ENCODE data around the gene TSEN34.
"Not testable (repeated sequence)": the region's sequence is repeated elsewhere in the genome, so short reads cannot be mapped to it uniquely, and the experiment has no call there.

The TSEN34 gene

DNA sequence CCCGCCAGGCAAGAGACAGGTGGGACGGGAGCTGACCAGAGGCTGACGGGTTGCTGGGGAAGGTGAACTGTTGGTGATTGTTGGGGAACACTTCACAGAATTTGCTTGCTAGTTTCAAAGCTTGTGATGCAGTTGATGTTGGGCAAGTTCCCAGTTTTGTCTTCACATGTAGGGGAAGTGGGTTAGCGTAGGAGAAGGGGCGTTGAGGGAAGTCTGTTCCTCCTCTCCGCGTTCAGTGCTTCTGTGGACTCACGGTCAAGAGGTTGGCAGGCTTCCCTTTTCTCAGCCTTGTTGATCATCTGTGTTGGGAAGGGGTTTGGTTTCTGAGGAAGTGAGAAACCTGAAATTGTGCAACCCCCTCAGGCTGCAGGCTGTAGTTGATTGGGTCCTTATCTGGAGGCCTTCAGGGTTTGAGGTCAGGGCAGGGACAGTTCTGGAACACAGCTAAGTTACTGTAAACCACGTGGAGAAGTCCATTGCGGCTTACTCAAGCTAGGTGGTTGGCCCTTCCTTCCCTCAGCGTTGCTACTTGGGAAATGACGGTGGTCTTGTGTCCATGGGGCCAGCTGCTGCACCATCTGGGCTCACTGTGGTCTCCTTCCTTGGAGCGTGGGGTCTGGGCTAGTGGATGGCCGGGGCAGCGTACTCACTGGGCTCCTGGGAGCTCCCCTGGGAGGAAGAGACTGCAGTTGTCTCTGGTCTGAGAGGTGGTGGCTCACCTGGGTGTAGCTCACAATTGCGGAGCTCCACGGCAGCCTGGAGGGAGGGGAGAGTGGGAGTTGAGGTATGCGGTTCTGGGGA, 17.1 kb downstream of the TSEN34 start:
- peak in 1 of 4 experiments; percentile 36 for DNase-seq (ENCODE audit: low read depth in 4 of 4, low spot score in 1 of 4)

GRCh38 chr19:54208784-54209057, 17.6 kb downstream of the TSEN34 start:
- DNase-seq (ENCODE audit: low read depth in 4 of 4, low spot score in 1 of 4): no peak

DNA sequence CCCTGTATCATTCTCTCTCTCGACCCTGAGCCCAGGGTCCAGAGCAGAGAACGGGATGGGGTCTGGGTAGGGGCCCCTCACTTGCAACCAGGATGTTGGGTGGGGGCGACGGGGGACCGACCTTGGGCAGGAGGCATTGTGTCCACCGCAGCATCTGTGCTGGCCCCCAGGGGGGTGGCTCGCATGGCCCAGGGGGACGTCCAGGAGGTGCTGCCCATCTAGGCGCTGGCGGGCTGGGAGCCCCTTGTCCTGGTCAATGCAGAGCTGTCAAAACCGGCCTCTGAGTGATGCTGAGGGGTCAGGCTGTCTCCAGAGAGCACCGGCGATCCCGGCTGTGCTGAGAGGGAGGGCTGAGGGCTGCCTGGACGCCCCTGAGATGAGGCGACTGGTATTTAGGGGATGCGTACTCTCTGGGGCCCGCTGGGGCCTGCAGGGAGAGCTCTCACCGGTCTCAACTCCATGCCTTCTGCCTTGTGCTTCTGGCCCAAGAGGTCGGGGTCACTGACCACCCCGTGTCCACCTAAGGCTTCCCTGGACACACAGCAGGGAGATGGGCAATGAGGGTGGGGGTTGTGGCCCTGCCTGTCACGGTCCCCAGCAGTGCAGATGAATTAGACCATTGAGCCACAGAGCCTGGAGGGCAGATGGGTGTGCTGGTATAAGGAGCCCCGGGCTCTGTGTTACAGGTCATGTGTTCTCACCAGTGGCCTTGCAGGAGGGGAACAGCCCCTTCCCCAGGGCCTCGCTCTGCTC, 18.1 kb downstream of the TSEN34 start:
- DNase-seq (ENCODE audit: low read depth in 4 of 4, low spot score in 1 of 4): no peak

DNA sequence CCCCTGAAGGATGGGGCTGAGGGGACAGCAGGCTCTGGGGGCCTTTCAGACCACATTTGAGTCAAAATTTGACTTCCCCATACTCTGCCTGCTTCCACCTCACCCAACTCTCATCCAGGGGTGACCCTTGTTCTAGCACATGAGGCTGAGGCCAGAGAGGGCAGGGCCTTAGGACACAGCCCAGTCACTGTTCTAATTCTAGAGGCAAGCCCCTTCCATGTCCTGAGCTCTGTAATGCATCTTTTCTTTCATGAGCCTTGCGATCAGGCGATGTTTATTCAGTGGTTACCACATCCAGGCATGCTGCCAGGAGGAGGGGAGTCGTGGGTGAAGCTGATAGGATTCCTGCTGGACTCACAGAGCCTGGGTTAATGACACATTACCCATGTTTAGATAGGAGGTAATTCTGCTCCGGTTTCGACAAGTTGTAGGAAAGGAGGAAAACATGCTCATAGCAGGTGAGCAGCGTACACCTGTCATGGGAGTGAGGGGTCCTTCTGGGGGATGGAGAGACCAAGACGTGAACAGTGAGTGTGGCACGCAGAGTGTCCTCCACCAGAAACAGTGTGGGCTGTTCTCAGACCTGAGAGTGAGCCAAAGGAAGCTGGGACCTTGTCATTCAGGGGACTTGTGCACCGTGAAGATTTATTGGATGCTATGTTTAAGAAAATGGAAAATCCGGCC, 18.8 kb downstream of the TSEN34 start:
- no peak for DNase-seq (ENCODE audit: low read depth in 4 of 4, low spot score in 1 of 4)

DNA sequence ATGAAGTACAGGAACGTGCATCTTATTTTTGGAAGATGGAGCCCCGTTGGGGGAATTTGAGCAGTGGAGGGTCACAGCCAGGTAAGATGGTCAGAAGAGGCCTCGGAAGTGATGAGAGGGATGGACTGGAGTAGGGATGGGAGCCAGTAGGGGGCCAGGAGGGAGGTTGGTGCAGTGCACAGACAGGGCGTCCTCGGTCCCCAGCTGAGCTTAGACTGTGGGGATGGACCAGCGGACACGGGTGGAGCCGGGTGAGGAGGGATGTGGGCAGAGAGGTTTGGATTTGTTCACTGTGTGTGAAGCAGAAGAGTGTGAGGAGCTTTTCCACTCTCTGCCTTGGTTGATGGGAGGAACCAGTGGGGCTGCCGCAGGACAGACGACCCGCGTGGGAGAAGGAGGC, 20.1 kb downstream of the TSEN34 start:
- DNase-seq (ENCODE audit: low read depth in 4 of 4, low spot score in 1 of 4): no peak

DNA sequence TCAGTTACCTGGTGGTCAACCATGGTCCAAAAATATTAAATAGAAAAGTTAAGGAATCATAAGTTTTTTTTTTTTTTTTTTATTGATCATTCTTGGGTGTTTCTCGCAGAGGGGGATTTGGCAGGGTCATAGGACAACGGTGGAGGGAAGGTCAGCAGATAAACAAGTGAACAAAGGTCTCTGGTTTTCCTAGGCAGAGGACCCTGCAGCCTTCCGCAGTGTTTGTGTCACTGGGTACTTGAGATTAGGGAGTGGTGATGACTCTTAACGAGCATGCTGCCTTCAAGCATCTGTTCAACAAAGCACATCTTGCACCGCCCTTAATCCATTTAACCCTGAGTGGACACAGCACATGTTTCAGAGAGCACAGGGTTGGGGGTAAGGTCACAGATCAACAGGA, 23.1 kb downstream of the TSEN34 start:
- not testable (repeated sequence) for DNase-seq (ENCODE audit: low read depth in 4 of 4, low spot score in 1 of 4)

DNA sequence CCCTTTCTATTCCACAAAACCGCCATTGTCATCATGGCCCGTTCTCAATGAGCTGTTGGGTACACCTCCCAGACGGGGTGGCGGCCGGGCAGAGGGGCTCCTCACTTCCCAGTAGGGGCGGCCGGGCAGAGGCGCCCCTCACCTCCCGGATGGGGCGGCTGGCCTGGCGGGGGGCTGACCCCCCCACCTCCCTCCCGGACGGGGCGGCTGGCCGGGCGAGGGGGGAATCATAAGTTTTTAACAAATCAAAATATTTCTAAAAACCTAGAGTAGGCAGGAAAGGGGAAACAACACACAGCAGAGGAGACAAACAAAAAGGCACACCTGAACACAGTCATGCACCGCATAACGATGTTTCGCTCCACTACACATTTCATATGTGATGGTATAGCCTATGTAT, 23.6 kb downstream of the TSEN34 start:
- DNase-seq (ENCODE audit: low read depth in 4 of 4, low spot score in 1 of 4): not testable (repeated sequence)

GRCh38 chr19:54216869-54217268, 25.8 kb downstream of the TSEN34 start:
- no peak for DNase-seq (ENCODE audit: low read depth in 4 of 4, low spot score in 1 of 4)

GRCh38 chr19:54217517-54218247, 26.6 kb downstream of the TSEN34 start:
- not testable (repeated sequence) for DNase-seq (ENCODE audit: low read depth in 4 of 4, low spot score in 1 of 4)

GRCh38 chr19:54218259-54218658, 27.2 kb downstream of the TSEN34 start:
- DNase-seq (ENCODE audit: low read depth in 4 of 4, low spot score in 1 of 4): no peak

DNA sequence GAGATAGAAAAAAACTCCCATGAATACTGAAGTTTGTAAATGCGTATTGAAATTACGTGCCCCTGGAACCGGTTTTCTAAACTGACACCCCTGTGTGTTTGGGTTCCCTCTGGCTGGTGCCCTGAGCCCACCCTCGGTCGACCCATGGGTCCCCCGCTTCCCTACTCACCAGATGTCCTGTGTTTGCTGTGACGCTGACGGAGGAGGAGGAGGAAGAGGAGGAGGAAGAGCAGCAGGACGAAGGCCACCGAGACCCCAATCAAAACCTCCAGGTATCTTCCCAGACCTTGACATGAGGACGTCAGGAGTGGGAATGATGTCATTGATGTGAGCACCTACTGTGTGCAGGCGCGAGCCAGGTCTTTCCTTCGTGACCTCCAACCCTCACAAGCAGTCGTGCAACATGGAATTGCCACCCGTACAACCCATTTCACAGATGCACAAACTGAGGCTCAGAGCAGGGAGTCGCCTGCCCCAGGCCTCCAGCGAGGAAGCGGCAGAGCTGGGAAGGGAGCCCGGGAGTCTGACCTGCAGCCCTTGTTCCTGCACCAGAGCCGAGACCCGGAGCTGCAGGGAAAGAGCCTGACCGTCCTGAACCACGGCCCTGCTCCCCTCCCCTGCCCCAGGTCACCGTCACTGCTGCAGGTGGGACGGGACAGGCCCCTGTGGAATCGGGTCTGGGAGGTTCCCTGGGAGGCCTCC, 28.0 kb downstream of the TSEN34 start:
- DNase-seq (ENCODE audit: low read depth in 4 of 4, low spot score in 1 of 4): no peak

DNA sequence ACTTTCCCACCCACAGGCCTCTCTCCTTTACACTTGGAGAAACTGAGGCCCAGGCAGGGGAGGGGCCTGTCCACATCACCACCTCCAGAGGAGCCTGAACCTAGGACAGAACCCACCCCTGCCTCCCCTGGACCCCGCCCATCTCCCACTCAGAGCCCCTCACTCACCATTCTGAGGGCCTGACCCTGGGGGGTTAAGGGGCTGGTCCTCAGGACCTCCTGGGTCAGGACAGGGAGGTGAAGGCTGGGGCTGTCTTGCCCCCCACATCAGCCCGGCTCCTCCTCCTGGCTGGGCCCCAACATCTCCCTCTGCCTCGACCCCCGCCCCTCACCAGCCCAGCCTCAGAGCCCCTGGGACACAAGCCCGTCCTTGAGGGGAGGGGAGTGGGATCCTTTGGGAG, 28.6 kb downstream of the TSEN34 start:
- not testable (repeated sequence) for DNase-seq (ENCODE audit: low read depth in 4 of 4, low spot score in 1 of 4)

GRCh38 chr19:54221947-54222346, 30.8 kb downstream of the TSEN34 start:
- not testable (repeated sequence) for DNase-seq (ENCODE audit: low read depth in 4 of 4, low spot score in 1 of 4)

DNA sequence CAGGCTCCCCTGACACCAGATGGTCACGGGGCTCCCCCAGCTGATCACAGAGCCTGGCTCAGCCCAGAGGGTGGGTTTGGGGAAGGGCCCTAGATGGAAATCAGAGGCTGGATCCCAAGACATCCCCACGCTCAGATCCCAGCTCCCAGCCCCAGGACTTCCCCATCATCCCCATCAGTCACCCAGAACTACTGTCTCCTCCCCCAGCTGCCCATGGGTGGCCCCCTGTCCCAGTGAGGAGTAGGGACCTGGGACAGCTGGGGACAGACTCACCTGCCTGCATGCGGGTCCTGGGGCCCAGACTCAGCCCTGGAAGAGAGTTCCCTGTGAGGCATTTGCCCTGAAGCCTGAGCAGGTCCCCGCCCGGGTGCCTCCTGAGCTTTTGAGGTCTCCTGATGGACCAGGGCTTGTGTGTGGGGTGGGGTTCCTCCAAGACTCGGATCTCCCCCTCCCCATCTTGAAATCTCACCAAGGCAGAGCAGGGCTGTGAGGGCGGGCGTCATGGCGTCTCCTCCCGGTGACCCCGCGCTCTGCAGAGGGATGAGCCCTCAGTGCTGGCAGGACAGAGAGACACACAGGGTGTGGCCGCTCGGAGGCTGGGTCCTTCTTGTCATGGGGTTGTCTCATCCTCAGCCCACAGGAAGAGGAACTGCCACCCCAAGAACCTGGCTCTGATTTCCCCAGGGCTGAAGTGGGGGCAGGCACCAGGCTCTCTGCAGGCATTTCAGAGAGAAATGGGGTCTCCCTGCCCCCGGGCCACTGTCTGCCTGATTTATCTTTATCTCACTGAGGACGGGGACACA, 31.6 kb downstream of the TSEN34 start, which contains the start of gene LILRB3:
Gene LILRB3 (minus strand): TSS at position 534 of the 803 bp plus-strand sequence. CDS start 31 bp downstream, at position 503.
- DNase-seq (ENCODE audit: low read depth in 4 of 4, low spot score in 1 of 4): not testable (repeated sequence)

DNA sequence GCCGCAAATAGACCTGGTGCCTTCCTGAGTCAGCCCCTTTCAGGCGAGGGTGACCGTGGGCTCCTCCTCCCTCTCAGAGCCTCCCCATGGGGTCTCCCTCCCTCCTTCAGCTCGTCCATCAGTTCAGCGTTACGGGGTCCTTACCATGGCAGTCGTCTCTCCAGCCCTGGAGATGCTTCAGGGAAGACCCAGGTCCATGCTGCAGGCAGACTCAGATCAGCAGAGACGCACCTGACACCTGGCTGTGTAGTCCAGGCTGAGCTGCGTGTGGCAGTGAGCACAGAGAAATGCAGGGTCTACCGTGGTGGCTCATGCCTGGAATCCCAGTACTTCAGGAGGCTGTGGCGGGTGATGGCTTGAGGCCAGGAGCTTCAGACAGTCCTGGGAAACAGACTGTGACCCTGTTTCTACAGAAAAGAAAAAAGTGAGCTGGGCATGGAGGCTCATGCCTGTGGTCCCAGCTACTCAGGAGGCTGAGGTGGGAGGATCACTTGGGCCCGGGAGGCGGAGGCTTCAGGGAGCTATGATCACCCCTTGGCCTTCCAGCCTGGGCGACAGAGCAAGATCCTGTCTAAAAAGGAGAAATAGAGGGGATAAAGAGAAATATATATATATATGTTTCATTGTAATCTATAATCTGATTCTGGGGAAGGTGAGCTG, 32.3 kb downstream of the TSEN34 start:
- DNase-seq (ENCODE audit: low read depth in 4 of 4, low spot score in 1 of 4): not testable (repeated sequence)

GRCh38 chr19:54223937-54224281, 32.8 kb downstream of the TSEN34 start:
- DNase-seq (ENCODE audit: low read depth in 4 of 4, low spot score in 1 of 4): not testable (repeated sequence)

DNA sequence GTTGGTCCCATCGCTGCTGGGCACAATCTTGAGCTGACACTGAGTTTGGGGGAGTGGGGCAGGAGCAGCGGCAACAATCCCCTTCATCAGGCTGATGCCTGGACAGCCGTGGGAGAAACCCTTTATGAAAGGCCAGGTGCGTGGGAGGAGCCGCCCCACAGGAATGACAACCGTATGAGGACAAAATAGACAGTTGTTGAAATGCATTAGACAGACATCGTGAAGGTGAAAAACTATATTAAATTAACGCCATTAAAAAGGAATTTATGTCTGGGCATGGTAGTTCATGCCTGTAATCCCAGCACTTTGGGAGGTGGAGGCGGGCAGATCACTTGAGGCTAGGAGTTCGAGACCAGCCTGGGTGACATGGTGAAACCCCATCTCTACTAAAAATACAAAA, 33.5 kb downstream of the TSEN34 start:
- DNase-seq (ENCODE audit: low read depth in 4 of 4, low spot score in 1 of 4): not testable (repeated sequence)

DNA sequence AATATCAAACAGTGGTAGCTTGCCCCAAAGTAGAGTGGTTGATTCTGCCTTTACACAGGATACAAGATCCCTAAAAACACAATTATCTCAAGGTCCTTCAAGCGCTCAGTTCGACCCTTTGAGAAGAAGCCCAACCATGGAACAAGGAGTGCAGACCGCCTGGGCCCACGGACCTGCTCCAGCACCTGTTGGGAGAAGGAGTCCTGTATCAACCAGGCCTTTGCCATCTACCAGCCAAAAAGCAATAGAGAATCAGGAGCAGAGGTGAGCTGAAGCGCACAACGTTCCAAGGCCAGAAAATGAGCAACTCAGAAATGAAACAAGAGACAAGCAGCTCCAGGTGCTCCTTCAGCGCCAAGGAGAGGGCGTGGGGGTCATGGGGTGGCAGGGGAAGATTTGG, 38.0 kb downstream of the TSEN34 start:
- DNase-seq (ENCODE audit: low read depth in 4 of 4, low spot score in 1 of 4): no peak

DNA sequence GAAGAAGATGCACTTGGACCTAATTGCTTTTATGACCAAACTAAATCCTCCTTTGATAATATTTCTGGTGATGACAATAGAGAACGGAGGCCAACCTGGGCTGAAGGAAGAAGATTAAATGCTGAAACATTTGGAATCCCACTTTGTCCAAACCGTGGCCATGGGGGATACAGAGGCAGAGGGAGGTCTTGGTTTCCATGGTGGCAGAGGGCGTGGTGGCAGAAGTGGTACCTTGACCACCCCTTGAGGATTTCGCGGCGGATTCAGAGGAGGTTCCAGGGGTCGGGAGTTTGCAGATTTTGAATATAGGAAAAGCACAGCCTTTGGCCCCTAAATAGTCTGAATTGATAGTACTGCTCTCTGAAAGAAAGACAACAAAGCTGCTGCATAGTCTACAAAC, 38.9 kb downstream of the TSEN34 start:
- DNase-seq (ENCODE audit: low read depth in 4 of 4, low spot score in 1 of 4): no peak

Data from stimulated activated CD4-positive, alpha-beta T cell treated with anti-CD3 and anti-CD28 coated beads, Interleukin-1b, Interleukin-23, amount 100 ng/mL, for 24 hours (primary cell).